ENCODE results near the gene PLCB1.
"Not testable (repeated sequence)": the region's sequence is repeated elsewhere in the genome, so short reads cannot be mapped to it uniquely, and the experiment has no call there.

Gene PLCB1

GRCh38 chr20:8640461-8640860, 508.4 kb downstream of the PLCB1 start:
- TF ChIP-seq, protein P1, sequence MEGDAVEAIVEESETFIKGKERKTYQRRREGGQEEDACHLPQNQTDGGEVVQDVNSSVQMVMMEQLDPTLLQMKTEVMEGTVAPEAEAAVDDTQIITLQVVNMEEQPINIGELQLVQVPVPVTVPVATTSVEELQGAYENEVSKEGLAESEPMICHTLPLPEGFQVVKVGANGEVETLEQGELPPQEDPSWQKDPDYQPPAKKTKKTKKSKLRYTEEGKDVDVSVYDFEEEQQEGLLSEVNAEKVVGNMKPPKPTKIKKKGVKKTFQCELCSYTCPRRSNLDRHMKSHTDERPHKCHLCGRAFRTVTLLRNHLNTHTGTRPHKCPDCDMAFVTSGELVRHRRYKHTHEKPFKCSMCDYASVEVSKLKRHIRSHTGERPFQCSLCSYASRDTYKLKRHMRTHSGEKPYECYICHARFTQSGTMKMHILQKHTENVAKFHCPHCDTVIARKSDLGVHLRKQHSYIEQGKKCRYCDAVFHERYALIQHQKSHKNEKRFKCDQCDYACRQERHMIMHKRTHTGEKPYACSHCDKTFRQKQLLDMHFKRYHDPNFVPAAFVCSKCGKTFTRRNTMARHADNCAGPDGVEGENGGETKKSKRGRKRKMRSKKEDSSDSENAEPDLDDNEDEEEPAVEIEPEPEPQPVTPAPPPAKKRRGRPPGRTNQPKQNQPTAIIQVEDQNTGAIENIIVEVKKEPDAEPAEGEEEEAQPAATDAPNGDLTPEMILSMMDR (conservative IDR thresholded peaks at IDR 0.05; ENCODE audit: control insufficient read depth, insufficient read depth, low read depth, low read length), result no peak
- no peak for DNase-seq (ENCODE audit: low read depth)

DNA sequence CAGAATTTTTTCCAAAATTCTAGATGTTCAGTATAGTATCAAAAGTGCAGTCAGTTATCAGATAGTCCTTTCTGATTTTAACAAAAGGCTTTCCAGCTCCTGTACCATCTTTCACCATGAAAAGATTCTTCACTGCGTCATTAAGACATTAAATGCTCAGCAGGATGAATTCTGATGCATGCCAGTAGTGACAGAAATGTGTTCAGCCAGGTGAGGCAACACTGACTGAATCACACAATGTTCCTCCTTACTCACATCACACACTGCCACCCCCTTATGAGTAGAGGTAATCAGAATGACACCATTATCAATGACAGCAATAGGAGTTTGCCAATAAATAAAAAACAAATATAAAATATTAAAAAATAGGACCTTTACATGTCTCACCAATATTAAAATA, 510.2 kb downstream of the PLCB1 start:
- no peak for DNase-seq (ENCODE audit: low read depth)
- TF ChIP-seq, protein P1 (conservative IDR thresholded peaks at IDR 0.05; ENCODE audit: control insufficient read depth, insufficient read depth, low read depth, low read length), result no peak
- H3K4me3 ChIP-seq (ENCODE audit: control insufficient read depth, low read depth, low read length), result no peak overlapping the region

More at GRCh38 chr20:8640461-8640860, 508.4 kb downstream of the PLCB1 start:
- no peak overlapping the region for H3K4me3 ChIP-seq (ENCODE audit: control insufficient read depth, low read depth, low read length)

- DNase-seq (ENCODE audit: low read depth); H3K4me3 ChIP-seq (ENCODE audit: control insufficient read depth, low read depth, low read length): not testable (repeated sequence)
Observed at GRCh38 chr20:8644468-8644867, 512.4 kb downstream of the PLCB1 start.

- DNase-seq (ENCODE audit: low read depth), result no peak
- TF ChIP-seq, protein P1 (conservative IDR thresholded peaks at IDR 0.05; ENCODE audit: control insufficient read depth, insufficient read depth, low read depth, low read length), result no peak
- no peak overlapping the region for H3K4me3 ChIP-seq (ENCODE audit: control insufficient read depth, low read depth, low read length)
Observed at GRCh38 chr20:8645326-8645725, 513.3 kb downstream of the PLCB1 start.

GRCh38 chr20:8646033-8646441, 514.0 kb downstream of the PLCB1 start:
- TF ChIP-seq, protein P1 (conservative IDR thresholded peaks at IDR 0.05; ENCODE audit: control insufficient read depth, insufficient read depth, low read depth, low read length), result no peak
- no peak overlapping the region for H3K4me3 ChIP-seq (ENCODE audit: control insufficient read depth, low read depth, low read length)
- DNase-seq (ENCODE audit: low read depth), result peak; percentile 75

DNA sequence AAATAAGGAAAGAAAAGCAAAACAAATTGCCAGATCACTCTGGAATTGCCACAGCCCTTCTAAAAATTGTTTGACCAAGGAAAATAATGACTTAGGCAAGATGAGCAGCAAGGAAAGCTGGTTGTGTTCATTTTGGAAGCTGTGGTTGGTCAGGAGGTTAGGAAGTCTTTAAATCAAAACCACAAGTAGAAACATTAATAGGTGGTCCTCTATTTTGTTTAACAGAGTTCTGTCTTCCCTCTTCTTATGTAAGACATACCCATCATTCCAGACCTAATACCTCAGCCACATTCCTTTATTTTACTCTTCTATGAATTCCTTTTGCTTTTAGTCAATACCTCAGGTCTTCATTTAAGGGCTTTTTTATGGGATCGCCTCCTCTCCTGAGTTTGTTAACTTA, 514.6 kb downstream of the PLCB1 start:
- H3K4me3 ChIP-seq (ENCODE audit: control insufficient read depth, low read depth, low read length), result no peak overlapping the region
- DNase-seq (ENCODE audit: low read depth), result peak; percentile 34
- TF ChIP-seq, protein P1 (conservative IDR thresholded peaks at IDR 0.05; ENCODE audit: control insufficient read depth, insufficient read depth, low read depth, low read length), result no peak

GRCh38 chr20:8647961-8648441, 515.9 kb downstream of the PLCB1 start:
- DNase-seq (ENCODE audit: low read depth), result peak; percentile 44
- TF ChIP-seq, protein P1 (conservative IDR thresholded peaks at IDR 0.05; ENCODE audit: control insufficient read depth, insufficient read depth, low read depth, low read length), result no peak
- no peak overlapping the region for H3K4me3 ChIP-seq (ENCODE audit: control insufficient read depth, low read depth, low read length)

Data from fibroblast of mammary gland (primary cell).